Duodenal mucosa (tissue), 2 donors: ENCODE results near the gene GRAMD1B.

Experiments
- H3K27ac ChIP-seq: one replicate; pipeline ENCODE4 v1.7.0; 2013; ENCODE audit warnings: low read depth, low read length
- H3K27me3 ChIP-seq, 2 donors: one replicate each; pipeline ENCODE4 v1.7.0; 2013; ENCODE audit warnings: low read length in 2 of 2, control low read depth in 1 of 2; ENCODE audit not compliant: insufficient read depth in 2 of 2, control insufficient read depth in 1 of 2
- H3K36me3 ChIP-seq, 2 donors: one replicate each; pipeline ENCODE4 v1.7.0; 2013; ENCODE audit warnings: low read length in 2 of 2, control low read depth in 1 of 2; ENCODE audit not compliant: insufficient read depth in 2 of 2, control insufficient read depth in 1 of 2
- H3K4me1 ChIP-seq, 2 donors: one replicate each; pipeline ENCODE4 v1.7.0; 2013; ENCODE audit warnings: low read length in 2 of 2, control low read depth in 1 of 2; ENCODE audit not compliant: insufficient read depth in 2 of 2, control insufficient read depth in 1 of 2
- H3K4me3 ChIP-seq, 2 donors: one replicate each; pipeline ENCODE4 v1.7.0; 2013; ENCODE audit warnings: low read length in 2 of 2, low read depth in 1 of 2
- H3K9ac ChIP-seq, 2 donors: one replicate each; pipeline ENCODE4 v1.7.0; 2013; ENCODE audit warnings: low read length in 2 of 2, low read depth in 1 of 2
- H3K9me3 ChIP-seq, 2 donors: one replicate each; pipeline ENCODE4 v1.7.0; 2013; ENCODE audit warnings: low read length in 2 of 2, control low read depth in 1 of 2; ENCODE audit not compliant: control insufficient read depth in 1 of 2

Gene GRAMD1B

DNA sequence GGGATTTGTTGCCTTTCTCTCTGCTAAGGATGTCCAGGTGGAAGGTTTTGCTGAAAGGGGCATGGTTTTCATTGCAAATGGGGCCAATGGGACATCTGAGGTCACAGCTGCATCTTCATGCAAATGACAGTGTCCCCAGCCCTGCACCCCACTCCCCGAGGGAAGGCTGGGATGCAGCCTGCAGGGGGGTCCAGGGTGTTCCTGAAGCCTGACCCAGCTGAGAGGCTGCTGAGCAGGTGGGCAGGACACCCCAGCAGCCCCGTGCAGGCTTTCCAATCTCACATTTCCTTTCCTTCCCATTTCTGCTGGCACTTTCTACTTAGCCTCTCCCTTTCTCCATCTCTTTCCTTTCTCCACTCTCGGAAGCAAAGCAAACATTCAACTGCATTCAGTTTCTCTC, 146.0 kb downstream of the GRAMD1B start:
- Histone ChIP-seq H3K4me1 (peaks cover 5 to 8% of the 10 kb centered on the region in 2 donors), H3K9me3 (no peaks in the 10 kb centered on the region), H3K4me3 (no peak overlapping the region), H3K27ac (no peak overlapping the region), H3K36me3 (no peaks in the 10 kb centered on the region), H3K9ac (no peak overlapping the region), H3K27me3 (no peaks in the 10 kb centered on the region)

DNA sequence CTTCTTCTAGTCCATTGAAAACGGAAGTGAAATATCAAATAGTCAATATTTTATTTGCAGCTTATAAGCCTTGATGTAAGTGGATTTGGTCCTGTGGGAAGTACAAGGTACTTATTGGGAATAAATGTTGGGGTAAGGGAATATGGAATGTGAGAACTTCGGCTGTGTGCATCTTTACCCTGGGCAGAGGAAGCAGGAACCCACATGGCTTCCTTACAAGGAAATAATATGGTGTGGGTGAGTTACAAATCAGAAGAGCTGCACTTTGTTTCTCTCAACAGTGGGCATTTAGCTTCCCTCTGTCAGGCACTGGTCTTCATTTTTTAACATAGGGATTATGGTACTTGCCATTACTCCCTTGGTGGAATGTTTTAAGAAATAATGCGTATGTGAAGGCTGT, 146.4 kb downstream of the GRAMD1B start:
- Histone ChIP-seq H3K27ac (no peak overlapping the region), H3K4me3 (no peak overlapping the region), H3K9me3 (no peaks in the 10 kb centered on the region), H3K4me1 (peaks cover 5 to 11% of the 10 kb centered on the region in 2 donors), H3K27me3 (no peaks in the 10 kb centered on the region), H3K36me3 (no peaks in the 10 kb centered on the region), H3K9ac (no peak overlapping the region)

DNA sequence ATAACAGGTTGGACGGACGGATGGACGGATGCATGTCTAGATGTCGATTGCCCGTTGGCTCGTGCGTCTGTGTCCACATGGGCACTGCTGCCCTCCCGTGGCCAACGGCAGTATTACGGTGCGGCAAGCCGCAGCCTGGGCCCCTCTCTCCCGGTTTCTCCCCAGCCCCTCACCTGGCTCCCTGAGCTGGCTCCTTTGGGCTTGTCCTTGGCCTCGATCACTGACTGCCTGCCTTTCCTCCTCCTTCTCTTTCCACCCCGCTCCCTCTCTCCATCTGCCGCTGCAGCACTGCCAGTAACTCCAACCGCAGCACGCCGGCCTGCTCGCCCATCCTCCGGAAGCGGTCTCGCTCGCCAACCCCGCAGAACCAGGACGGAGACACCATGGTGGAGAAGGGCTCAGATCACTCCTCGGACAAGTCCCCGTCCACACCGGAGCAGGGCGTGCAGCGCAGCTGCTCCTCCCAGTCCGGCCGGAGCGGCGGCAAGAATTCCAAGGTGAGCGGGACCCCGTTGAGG, 147.1 kb downstream of the GRAMD1B start:
- no peaks in the 10 kb centered on the region for H3K9me3 ChIP-seq
- H3K4me3 ChIP-seq, result no peak overlapping the region
- H3K27me3 ChIP-seq, result no peaks in the 10 kb centered on the region
- no peak overlapping the region for H3K9ac ChIP-seq
- H3K36me3 ChIP-seq, result no peaks in the 10 kb centered on the region
- peaks cover 5 to 11% of the 10 kb centered on the region in 2 donors for H3K4me1 ChIP-seq
- no peak overlapping the region for H3K27ac ChIP-seq

DNA sequence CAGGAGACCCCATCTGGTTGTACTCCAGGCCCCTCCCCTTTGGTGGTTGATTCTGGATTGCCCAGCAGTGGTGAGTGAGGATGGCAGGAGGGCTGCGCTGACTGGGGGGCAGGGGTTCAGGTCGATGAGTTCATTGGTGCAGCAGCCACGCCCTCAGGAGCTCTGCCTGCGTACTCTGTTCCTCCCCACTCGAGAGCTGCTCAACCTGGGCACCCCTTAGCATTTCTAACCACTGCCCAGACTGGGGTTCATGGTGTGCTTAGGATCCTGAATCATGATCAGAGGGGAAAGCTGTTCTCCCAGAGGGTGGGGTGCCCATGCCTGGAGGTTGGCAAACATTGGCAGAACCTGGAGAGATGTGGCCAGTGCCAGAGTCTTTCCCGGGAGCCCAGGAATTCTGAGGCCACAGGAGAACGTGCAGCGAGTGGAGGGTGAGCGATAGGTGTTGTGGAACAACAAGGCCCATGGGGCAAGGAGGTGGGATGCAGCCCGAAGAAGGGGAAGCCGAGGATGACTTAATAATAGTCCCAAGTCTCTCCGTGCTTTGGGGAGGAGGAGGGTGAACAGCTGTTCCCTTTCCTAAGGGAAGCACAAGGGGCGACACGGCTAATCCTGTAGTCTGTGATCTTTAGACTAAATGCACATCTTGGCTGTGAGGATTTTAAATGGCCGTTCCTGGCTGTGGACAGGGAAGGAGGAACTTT, 148.9 kb downstream of the GRAMD1B start:
- Histone ChIP-seq H3K36me3 (peaks cover 0 to 6% of the 10 kb centered on the region in 2 donors), H3K9me3 (no peaks in the 10 kb centered on the region), H3K27me3 (no peaks in the 10 kb centered on the region), H3K4me3 (no peak overlapping the region), H3K4me1 (peaks cover 5 to 11% of the 10 kb centered on the region in 2 donors), H3K9ac (no peak overlapping the region), H3K27ac (no peak overlapping the region)

DNA sequence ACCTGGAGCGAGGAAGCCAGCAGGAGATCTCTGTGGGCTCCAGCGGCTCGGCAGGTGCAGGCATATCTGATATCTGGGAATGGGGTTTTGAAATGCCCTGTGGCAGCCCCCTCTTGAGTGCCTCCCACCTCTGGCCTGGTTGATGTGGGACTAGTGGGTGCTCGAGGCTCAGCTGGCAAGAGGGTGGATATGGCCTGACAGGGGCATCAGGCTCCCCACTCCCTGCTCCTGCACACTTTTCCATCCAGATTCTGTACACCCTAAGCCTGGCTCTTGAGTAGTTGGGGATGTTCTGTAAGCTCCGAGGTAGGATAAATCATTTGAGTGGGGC, 149.4 kb downstream of the GRAMD1B start:
- H3K4me1 ChIP-seq, result peaks cover 6 to 13% of the 10 kb centered on the region in 2 donors
- H3K9me3 ChIP-seq, result no peaks in the 10 kb centered on the region
- no peak overlapping the region for H3K4me3 ChIP-seq
- no peak overlapping the region for H3K27ac ChIP-seq
- H3K36me3 ChIP-seq, result peaks cover 0 to 6% of the 10 kb centered on the region in 2 donors
- H3K27me3 ChIP-seq, result no peaks in the 10 kb centered on the region
- H3K9ac ChIP-seq, result no peak overlapping the region

DNA sequence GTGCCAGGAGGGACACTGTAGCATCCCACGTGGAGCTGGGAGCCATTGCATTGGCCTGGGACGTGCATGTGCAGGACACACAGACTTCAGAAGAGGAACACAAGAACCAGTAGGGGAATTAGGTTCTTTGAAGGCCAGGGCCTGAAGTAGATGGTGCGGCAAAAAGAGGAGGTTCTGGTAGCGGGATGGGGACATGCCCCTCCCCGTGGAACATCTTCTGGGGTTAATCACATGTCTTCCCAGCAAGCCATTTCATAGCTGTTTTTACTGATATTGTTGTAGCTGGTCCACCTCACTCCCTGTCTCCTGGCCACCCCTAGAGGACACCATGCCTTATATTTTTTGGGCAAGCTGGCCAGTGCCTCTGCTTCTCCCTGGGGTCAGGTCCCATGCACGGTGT, 150.1 kb downstream of the GRAMD1B start:
- H3K4me1 ChIP-seq, result peaks cover 13 to 20% of the 10 kb centered on the region in 2 donors
- no peak overlapping the region for H3K27ac ChIP-seq
- no peaks in the 10 kb centered on the region for H3K9me3 ChIP-seq
- H3K27me3 ChIP-seq, result no peaks in the 10 kb centered on the region
- H3K4me3 ChIP-seq, result no peak overlapping the region
- H3K36me3 ChIP-seq, result peaks cover 0 to 6% of the 10 kb centered on the region in 2 donors
- no peak overlapping the region for H3K9ac ChIP-seq

DNA sequence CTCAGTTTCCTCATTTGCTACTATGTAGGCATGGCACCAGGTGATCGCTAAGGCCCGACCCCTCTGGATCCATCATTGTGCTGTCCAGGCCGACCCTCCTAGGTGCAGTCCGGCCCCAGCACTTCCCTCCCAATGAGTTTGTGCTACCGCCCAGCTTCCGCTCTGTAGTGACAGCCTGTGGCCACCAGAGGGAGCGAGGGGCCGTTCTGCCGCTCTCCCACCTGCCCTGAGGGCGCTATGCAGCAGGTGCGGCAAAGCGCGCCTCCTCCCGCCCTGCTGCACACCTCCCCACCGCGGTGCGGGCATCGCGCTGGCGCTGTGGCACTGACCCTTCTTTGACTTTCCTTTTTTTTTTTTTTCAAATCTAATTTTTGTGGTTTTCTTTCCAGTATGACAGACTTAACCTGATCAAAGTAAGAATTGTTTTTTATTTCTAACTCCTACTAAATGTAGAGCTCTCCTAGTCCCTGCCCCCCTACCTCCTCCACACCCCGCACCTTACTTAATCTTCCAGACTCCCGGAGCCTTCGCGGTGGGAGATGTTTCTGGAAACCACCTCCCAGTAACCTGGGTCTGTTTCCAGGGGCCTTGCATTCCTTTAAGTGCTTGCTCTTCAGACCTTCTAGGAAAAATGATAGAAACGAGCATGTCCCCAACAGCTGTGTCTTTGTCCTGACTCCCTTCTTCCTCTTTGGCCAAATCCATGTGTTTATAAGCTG, 150.6 kb downstream of the GRAMD1B start:
- no peaks in the 10 kb centered on the region for H3K27me3 ChIP-seq

DNA sequence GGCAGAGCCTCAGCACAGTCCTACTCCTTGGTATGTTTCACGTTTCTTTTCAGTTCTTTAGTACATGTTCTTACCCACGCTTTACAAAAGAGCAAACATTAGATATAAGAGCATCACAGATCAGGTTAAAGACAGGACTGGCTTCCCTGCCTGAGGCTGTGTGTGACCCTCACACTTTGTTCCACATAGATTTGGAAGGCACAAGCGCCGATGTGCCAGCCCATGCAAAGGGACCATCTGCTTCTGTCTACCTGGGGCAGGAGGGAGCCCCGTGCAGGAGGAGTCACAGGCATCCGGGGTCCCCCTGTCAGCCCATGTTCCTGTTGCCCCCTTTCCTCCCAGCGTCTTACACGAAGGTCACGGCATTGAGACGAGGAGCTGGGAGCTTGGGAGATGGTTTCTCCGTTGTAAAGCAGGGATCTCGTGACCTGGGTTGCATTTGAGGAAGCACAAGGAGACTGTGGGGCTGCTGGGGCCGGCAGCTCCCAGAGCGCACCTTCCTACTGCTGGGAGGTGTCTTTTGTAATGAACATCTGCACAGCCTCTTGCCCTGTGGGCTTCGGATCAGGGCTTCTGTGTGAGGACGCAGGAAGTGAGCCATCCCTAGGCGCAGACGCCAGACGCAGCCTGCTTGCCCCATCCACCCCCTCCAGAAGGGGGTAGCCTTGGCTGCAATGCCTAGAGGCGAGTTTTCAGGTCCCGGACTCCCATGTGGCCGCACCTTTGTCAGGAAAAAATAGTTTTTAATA, 151.8 kb downstream of the GRAMD1B start:
- no peaks in the 10 kb centered on the region for H3K9me3 ChIP-seq
- peaks cover 27 to 35% of the 10 kb centered on the region in 2 donors for H3K4me1 ChIP-seq
- H3K27me3 ChIP-seq, result no peaks in the 10 kb centered on the region
- H3K9ac ChIP-seq, result no peak overlapping the region
- peaks cover 0 to 6% of the 10 kb centered on the region in 2 donors for H3K36me3 ChIP-seq
- no peak overlapping the region for H3K4me3 ChIP-seq
- no peak overlapping the region for H3K27ac ChIP-seq

More for the DNA sequence above, 150.6 kb downstream of the GRAMD1B start:
- Histone ChIP-seq H3K4me3 (peak overlapping the region in 1 of 2 donors; percentile 31), H3K4me1 (peaks cover 19 to 26% of the 10 kb centered on the region in 2 donors), H3K36me3 (peaks cover 0 to 6% of the 10 kb centered on the region in 2 donors), H3K9ac (peak overlapping the region in 1 of 2 donors; percentile 37), H3K27ac (no peak overlapping the region), H3K9me3 (no peaks in the 10 kb centered on the region)

DNA sequence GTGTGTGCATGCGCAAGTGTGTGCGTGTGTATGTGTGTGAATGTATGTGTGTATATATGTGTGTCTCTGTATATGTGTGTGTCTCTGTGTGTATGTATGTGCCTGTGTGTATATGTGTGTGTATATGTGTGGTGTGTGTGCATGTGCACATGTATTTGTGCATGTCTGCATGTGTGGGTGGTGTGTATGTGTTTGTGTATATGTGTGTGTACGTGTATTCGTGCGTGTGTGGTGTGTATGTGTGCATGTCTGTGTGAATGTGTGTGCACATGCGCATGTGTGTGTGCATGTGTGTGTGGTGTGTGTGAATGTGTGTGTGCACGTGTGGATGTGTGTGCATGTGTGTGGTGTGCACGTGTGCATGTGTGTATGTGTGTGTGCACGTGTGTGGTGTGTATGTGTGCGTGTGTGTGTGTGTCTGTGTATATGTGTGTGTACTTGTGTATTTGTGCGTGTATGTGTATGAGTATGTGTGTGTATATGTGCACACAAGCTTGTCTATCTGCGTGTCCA, 153.0 kb downstream of the GRAMD1B start:
- H3K9ac ChIP-seq, result no peak overlapping the region
- H3K27ac ChIP-seq, result no peak overlapping the region
- no peaks in the 10 kb centered on the region for H3K9me3 ChIP-seq
- no peak overlapping the region for H3K4me3 ChIP-seq
- no peaks in the 10 kb centered on the region for H3K27me3 ChIP-seq
- H3K36me3 ChIP-seq, result peaks cover 0 to 6% of the 10 kb centered on the region in 2 donors
- peaks cover 36 to 42% of the 10 kb centered on the region in 2 donors for H3K4me1 ChIP-seq
